ENCODE results near the gene C19orf53. TPM values are rescaled to one million over a fixed set of nuclear protein-coding genes. Genes with fewer than 3 reads are reported as not detected.

Gene C19orf53
- total RNA-seq, 1 donor from 2014 or later: 143 TPM

GRCh38 chr19:13795595-13796300 lies 21.5 kb downstream of the C19orf53 start:
- peaks cover 28% of the 10 kb centered on the region for H3K4me1 Mint-ChIP-seq
- no peak for DNase-seq
- peak overlapping the region; percentile 71 for H3K27ac Mint-ChIP-seq
- H3K4me3 Mint-ChIP-seq: peak overlapping the region; percentile 98
- H3K9me3 Mint-ChIP-seq: no peaks in the 10 kb centered on the region
- no peaks in the 10 kb centered on the region for H3K27me3 Mint-ChIP-seq
- intact Hi-C loops (cut with micrococcal nuclease): loop anchor here (1.0 kb wide), 3 partner anchors 21 to 341 kb away; partner anchors contain the start of genes ASF1B and C19orf53
- H3K36me3 Mint-ChIP-seq (ENCODE audit: low read depth): peaks cover 3% of the 10 kb centered on the region

- Mint-ChIP-seq H3K27ac (peak overlapping the region; percentile 71), H3K36me3 (ENCODE audit: low read depth) (peaks cover 8% of the 10 kb centered on the region), H3K9me3 (no peaks in the 10 kb centered on the region), H3K4me1 (peaks cover 28% of the 10 kb centered on the region), H3K27me3 (no peaks in the 10 kb centered on the region), H3K4me3 (peak overlapping the region; percentile 88)
- DNase-seq: no peak
- intact Hi-C loops (cut with micrococcal nuclease): no loop called here
Measured at GRCh38 chr19:13796301-13797057, 22.2 kb downstream of the C19orf53 start.

- no peak for DNase-seq
- peak overlapping the region; percentile 71 for H3K27ac Mint-ChIP-seq
- no peaks in the 10 kb centered on the region for H3K27me3 Mint-ChIP-seq
- intact Hi-C loops (cut with micrococcal nuclease): no loop called here
- H3K4me3 Mint-ChIP-seq: peak overlapping the region; percentile 88
- peaks cover 28% of the 10 kb centered on the region for H3K4me1 Mint-ChIP-seq
- H3K36me3 Mint-ChIP-seq (ENCODE audit: low read depth): peaks cover 8% of the 10 kb centered on the region
- no peaks in the 10 kb centered on the region for H3K9me3 Mint-ChIP-seq
Measured at GRCh38 chr19:13797058-13797440, 22.8 kb downstream of the C19orf53 start.

GRCh38 chr19:13797870-13798269 lies 23.6 kb downstream of the C19orf53 start:
- Mint-ChIP-seq H3K9me3 (no peaks in the 10 kb centered on the region), H3K27ac (no peak overlapping the region), H3K36me3 (ENCODE audit: low read depth) (peaks cover 8% of the 10 kb centered on the region), H3K4me1 (peaks cover 28% of the 10 kb centered on the region), H3K27me3 (no peaks in the 10 kb centered on the region), H3K4me3 (no peak overlapping the region)
- intact Hi-C loops (cut with micrococcal nuclease): no loop called here
- no peak for DNase-seq

GRCh38 chr19:13799669-13800068 lies 25.4 kb downstream of the C19orf53 start:
- intact Hi-C loops (cut with micrococcal nuclease): no loop called here
- Mint-ChIP-seq H3K9me3 (no peaks in the 10 kb centered on the region), H3K36me3 (ENCODE audit: low read depth) (peaks cover 8% of the 10 kb centered on the region), H3K27ac (no peak overlapping the region), H3K27me3 (no peaks in the 10 kb centered on the region), H3K4me3 (no peak overlapping the region), H3K4me1 (peaks cover 20% of the 10 kb centered on the region)
- no peak for DNase-seq

GRCh38 chr19:13803038-13803437 lies 28.8 kb downstream of the C19orf53 start:
- no peaks in the 10 kb centered on the region for H3K9me3 Mint-ChIP-seq
- no peaks in the 10 kb centered on the region for H3K27me3 Mint-ChIP-seq
- H3K4me1 Mint-ChIP-seq: peaks cover 3% of the 10 kb centered on the region

GRCh38 chr19:13804830-13805683 lies 30.8 kb downstream of the C19orf53 start:
- Mint-ChIP-seq H3K4me1 (no peaks in the 10 kb centered on the region), H3K27me3 (no peaks in the 10 kb centered on the region), H3K36me3 (ENCODE audit: low read depth) (peaks cover 22% of the 10 kb centered on the region), H3K9me3 (no peaks in the 10 kb centered on the region), H3K27ac (no peak overlapping the region), H3K4me3 (no peak overlapping the region)
- intact Hi-C loops (cut with micrococcal nuclease): no loop called here
- no peak for DNase-seq

More at GRCh38 chr19:13803038-13803437, 28.8 kb downstream of the C19orf53 start:
- no peak overlapping the region for H3K4me3 Mint-ChIP-seq
- peaks cover 16% of the 10 kb centered on the region for H3K36me3 Mint-ChIP-seq (ENCODE audit: low read depth)
- intact Hi-C loops (cut with micrococcal nuclease): no loop called here
- DNase-seq: no peak
- H3K27ac Mint-ChIP-seq: no peak overlapping the region

- no peaks in the 10 kb centered on the region for H3K27me3 Mint-ChIP-seq
- DNase-seq: no peak
- no peak overlapping the region for H3K4me3 Mint-ChIP-seq
- no peak overlapping the region for H3K27ac Mint-ChIP-seq
- no peaks in the 10 kb centered on the region for H3K9me3 Mint-ChIP-seq
- intact Hi-C loops (cut with micrococcal nuclease): no loop called here
- peaks cover 16% of the 10 kb centered on the region for H3K36me3 Mint-ChIP-seq (ENCODE audit: low read depth)
- no peaks in the 10 kb centered on the region for H3K4me1 Mint-ChIP-seq
Measured at GRCh38 chr19:13806728-13807127, 32.5 kb downstream of the C19orf53 start.

GRCh38 chr19:13807421-13808021 lies 33.3 kb downstream of the C19orf53 start:
- H3K4me1 Mint-ChIP-seq: no peaks in the 10 kb centered on the region
- DNase-seq: no peak
- H3K27ac Mint-ChIP-seq: no peak overlapping the region
- intact Hi-C loops (cut with micrococcal nuclease): no loop called here
- peaks cover 16% of the 10 kb centered on the region for H3K36me3 Mint-ChIP-seq (ENCODE audit: low read depth)
- H3K27me3 Mint-ChIP-seq: no peaks in the 10 kb centered on the region
- no peak overlapping the region for H3K4me3 Mint-ChIP-seq
- H3K9me3 Mint-ChIP-seq: no peaks in the 10 kb centered on the region

GRCh38 chr19:13808856-13809255 lies 34.6 kb downstream of the C19orf53 start:
- H3K9me3 Mint-ChIP-seq: no peaks in the 10 kb centered on the region
- intact Hi-C loops (cut with micrococcal nuclease): no loop called here
- H3K4me3 Mint-ChIP-seq: no peak overlapping the region
- no peaks in the 10 kb centered on the region for H3K4me1 Mint-ChIP-seq
- DNase-seq: no peak
- H3K27me3 Mint-ChIP-seq: no peaks in the 10 kb centered on the region
- peaks cover 23% of the 10 kb centered on the region for H3K36me3 Mint-ChIP-seq (ENCODE audit: low read depth)
- H3K27ac Mint-ChIP-seq: no peak overlapping the region

- intact Hi-C loops (cut with micrococcal nuclease): no loop called here
- no peak overlapping the region for H3K4me3 Mint-ChIP-seq
- no peaks in the 10 kb centered on the region for H3K9me3 Mint-ChIP-seq
- peaks cover 24% of the 10 kb centered on the region for H3K36me3 Mint-ChIP-seq (ENCODE audit: low read depth)
- peaks cover 3% of the 10 kb centered on the region for H3K4me1 Mint-ChIP-seq
- H3K27ac Mint-ChIP-seq: no peak overlapping the region
- no peaks in the 10 kb centered on the region for H3K27me3 Mint-ChIP-seq
- no peak for DNase-seq
Measured at GRCh38 chr19:13812544-13812943, 38.3 kb downstream of the C19orf53 start.

- no peak for DNase-seq
- Mint-ChIP-seq H3K27me3 (no peaks in the 10 kb centered on the region), H3K4me1 (peaks cover 4% of the 10 kb centered on the region), H3K9me3 (no peaks in the 10 kb centered on the region), H3K36me3 (ENCODE audit: low read depth) (peaks cover 24% of the 10 kb centered on the region), H3K27ac (no peak overlapping the region), H3K4me3 (no peak overlapping the region)
- intact Hi-C loops (cut with micrococcal nuclease): no loop called here
Measured at GRCh38 chr19:13813147-13813546, 38.9 kb downstream of the C19orf53 start.

GRCh38 chr19:13814550-13814949 lies 40.3 kb downstream of the C19orf53 start:
- intact Hi-C loops (cut with micrococcal nuclease): no loop called here
- no peak overlapping the region for H3K27ac Mint-ChIP-seq
- H3K4me3 Mint-ChIP-seq: no peak overlapping the region
- no peak for DNase-seq
- H3K9me3 Mint-ChIP-seq: no peaks in the 10 kb centered on the region
- H3K27me3 Mint-ChIP-seq: no peaks in the 10 kb centered on the region
- peaks cover 22% of the 10 kb centered on the region for H3K36me3 Mint-ChIP-seq (ENCODE audit: low read depth)
- H3K4me1 Mint-ChIP-seq: peaks cover 7% of the 10 kb centered on the region

All from activated CD4-positive, alpha-beta T cell treated with anti-CD3 and anti-CD28 coated beads, Interleukin-2, amount 10 ng/mL, durations not matched to agents 24 days and 14 days (primary cell).